K562 (cell line): ENCODE data around the gene OTUD5. TPM values are rescaled to one million over a fixed set of nuclear protein-coding genes. Genes with fewer than 3 reads are reported as not detected.
A peak's percentile ranks its signal among the peaks of the same experiment; 100 is the strongest.

Experiments
- BRD9 ChIP-seq: fragments of 450-650 bp; IDR thresholded peaks from 2 replicates; pipeline ENCODE4 v1.6.1; 2018; ENCODE audit warnings: low read depth; ENCODE audit not compliant: partially characterized antibody
- CBX3 ChIP-seq, 2 experiments: IDR thresholded peaks; 1 replicate in 1 of 2; 2 replicates in 1 of 2; pipeline ENCODE4 v1.6.1; 2012; ENCODE audit warnings: inconsistent platforms in 2 of 2, low read length in 2 of 2, borderline replicate concordance in 1 of 2, control low read depth in 1 of 2
- MAFG ChIP-seq: fragments of 450-650 bp; conservative IDR thresholded peaks from 2 replicates; pipeline ENCODE4 v1.6.1; 2016; ENCODE audit warnings: missing genetic modification characterization, missing compliant biosample characterization
- MBD2 ChIP-seq: sonication (generic); IDR thresholded peaks from 2 replicates; pipeline ENCODE4 v1.6.1; 2016; ENCODE audit warnings: low read depth, borderline replicate concordance
- NFE2 ChIP-seq: IDR thresholded peaks from 2 replicates; pipeline ENCODE4 v1.6.1; 2014; ENCODE audit warnings: antibody characterized with exemption, low read depth
- STAG1 ChIP-seq: sonication (generic); formaldehyde crosslinking; IDR thresholded peaks from 2 replicates; pipeline ENCODE4 v1.5.0; 2020; ENCODE audit warnings: missing genetic modification reagents, borderline replicate concordance
- SUPT5H ChIP-seq: fragments of 450-650 bp; IDR thresholded peaks from 2 replicates; pipeline ENCODE4 v1.6.1; 2016
- TAF7 ChIP-seq: fragments of 450-650 bp; IDR thresholded peaks from 2 replicates; pipeline ENCODE4 v1.6.1; 2016; ENCODE audit warnings: missing genetic modification characterization, missing compliant biosample characterization
- ZNF124 ChIP-seq: sonication (generic); formaldehyde crosslinking; IDR thresholded peaks from 2 replicates; pipeline ENCODE4 v1.8.1; 2022; ENCODE audit warnings: missing genetic modification reagents
- polyA plus RNA-seq, 8 experiments: library from polyadenylated mRNA; depleted of rRNA in 4 of 8; stranded (reverse) in 5 of 8; unstranded in 3 of 8; fragments of >200 nt; fragmentation: Nextera tagmentation in 2 of 8; fragmentation: Illumina TruSeq in 1 of 8; extraction: Ambion mirVana in 2 of 8; extraction: Trizol in 1 of 8; gene quantifications; 2 replicates each; pipeline versions ENCODE4 v1.2.1 to v1.2.3, GENCODE V29; 2011 to 2014; ENCODE audit warnings: inconsistent platforms in 1 of 8, missing spikeins in 1 of 8
- total RNA-seq, 7 experiments: library from RNA; depleted of rRNA in 6 of 7; stranded (reverse); fragments of >200 nt in 6 of 7; fragmentation: Illumina TruSeq in 2 of 7; extraction: Trizol in 2 of 7; gene quantifications; 2 replicates each; pipeline versions ENCODE4 v1.2.1 to v1.2.3, GENCODE V29; 2011 to 2021; ENCODE audit warnings: low replicate concordance in 1 of 7
- TF ChIP-seq, protein P1 (sequence below), 2 experiments: fragments of 450-650 bp; IDR thresholded peaks; 2 replicates each; pipeline ENCODE4 v1.6.1; 2016; ENCODE audit warnings: mild to moderate bottlenecking in 2 of 2, borderline replicate concordance in 1 of 2, low read depth in 1 of 2, moderate library complexity in 1 of 2
- TF ChIP-seq, protein P2 (sequence below): sonication (generic); formaldehyde crosslinking; IDR thresholded peaks from 2 replicates; pipeline ENCODE4 v1.8.0; 2023; ENCODE audit warnings: mild to moderate bottlenecking, missing genetic modification reagents
- TF ChIP-seq, protein P3 (sequence below): fragments of 200-800 bp; sonication (Bioruptor generic); IDR thresholded peaks from 2 replicates; pipeline ENCODE4 v1.6.1; 2017; ENCODE audit warnings: missing genetic modification characterization, missing compliant biosample characterization
- TF ChIP-seq, protein P4 (sequence below): fragments of 250-450 bp; sonication (Bioruptor Pico); IDR thresholded peaks from 2 replicates; pipeline ENCODE4 v1.4.0; 2020; ENCODE audit warnings: mild to moderate bottlenecking, moderate library complexity, borderline replicate concordance

Gene OTUD5
- total and polyA plus RNA-seq, 9 of the 15 experiments (the other 6 are each of a cell fraction or from before 2014, with no cell fraction given), result 3.6 to 102 (median 59.0) TPM

DNA sequence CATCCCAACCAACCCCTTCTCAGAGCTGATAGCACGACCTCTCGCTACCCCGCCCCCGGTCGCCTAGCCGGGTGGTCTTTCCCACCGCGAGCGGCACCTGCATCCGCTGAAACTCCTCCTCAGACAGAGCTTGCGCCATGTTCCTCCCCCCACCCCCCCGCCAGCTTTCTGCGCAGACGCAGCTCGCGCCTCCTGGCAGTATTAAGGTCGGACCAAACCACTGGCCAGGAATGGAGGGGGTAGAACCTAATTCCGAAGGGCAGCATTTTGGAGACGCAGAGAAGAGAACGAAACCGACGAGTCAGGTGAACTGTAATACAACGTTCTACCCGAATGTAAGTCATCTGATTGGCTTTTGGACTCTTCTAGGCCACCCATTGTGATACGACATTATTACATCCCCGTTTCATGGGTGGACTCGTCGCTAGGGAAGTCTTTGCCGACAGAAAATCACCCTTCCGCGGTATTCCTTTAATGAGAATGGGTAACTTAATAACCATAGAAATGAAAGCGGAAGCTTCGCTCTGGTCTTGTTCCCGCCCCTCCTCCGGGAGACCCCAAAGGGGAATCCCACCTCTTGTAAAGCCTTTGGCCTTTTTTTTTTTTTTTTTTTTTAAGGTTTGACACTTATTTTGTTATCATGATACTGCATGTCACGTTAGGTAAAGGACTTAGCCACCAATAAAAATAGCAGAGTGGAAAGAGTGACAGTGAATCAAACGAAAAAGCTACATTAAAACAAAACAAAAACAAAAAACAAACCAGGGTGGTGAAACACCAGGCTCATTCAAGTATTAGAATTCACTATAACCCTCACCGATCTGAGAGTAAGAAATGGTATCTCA, 44.9 kb upstream of the OTUD5 start, which contains the start of gene GRIPAP1 (continued):
- TF ChIP-seq CBX3 (IDR thresholded peaks at IDR 0.05; ENCODE audit: borderline replicate concordance in 1 of 2, low read length in 2 of 2) (no peak), SUPT5H (peak; percentile 84), STAG1 (CRISPR knock-in tag) (no peak), NFE2 (no peak), ZNF124 (CRISPR knock-in tag) (no peak), BRD9 (no peak), MAFG (tag) (no peak), TAF7 (peak; percentile 95), MBD2 (peak; percentile 92)
- TF ChIP-seq, protein P1, sequence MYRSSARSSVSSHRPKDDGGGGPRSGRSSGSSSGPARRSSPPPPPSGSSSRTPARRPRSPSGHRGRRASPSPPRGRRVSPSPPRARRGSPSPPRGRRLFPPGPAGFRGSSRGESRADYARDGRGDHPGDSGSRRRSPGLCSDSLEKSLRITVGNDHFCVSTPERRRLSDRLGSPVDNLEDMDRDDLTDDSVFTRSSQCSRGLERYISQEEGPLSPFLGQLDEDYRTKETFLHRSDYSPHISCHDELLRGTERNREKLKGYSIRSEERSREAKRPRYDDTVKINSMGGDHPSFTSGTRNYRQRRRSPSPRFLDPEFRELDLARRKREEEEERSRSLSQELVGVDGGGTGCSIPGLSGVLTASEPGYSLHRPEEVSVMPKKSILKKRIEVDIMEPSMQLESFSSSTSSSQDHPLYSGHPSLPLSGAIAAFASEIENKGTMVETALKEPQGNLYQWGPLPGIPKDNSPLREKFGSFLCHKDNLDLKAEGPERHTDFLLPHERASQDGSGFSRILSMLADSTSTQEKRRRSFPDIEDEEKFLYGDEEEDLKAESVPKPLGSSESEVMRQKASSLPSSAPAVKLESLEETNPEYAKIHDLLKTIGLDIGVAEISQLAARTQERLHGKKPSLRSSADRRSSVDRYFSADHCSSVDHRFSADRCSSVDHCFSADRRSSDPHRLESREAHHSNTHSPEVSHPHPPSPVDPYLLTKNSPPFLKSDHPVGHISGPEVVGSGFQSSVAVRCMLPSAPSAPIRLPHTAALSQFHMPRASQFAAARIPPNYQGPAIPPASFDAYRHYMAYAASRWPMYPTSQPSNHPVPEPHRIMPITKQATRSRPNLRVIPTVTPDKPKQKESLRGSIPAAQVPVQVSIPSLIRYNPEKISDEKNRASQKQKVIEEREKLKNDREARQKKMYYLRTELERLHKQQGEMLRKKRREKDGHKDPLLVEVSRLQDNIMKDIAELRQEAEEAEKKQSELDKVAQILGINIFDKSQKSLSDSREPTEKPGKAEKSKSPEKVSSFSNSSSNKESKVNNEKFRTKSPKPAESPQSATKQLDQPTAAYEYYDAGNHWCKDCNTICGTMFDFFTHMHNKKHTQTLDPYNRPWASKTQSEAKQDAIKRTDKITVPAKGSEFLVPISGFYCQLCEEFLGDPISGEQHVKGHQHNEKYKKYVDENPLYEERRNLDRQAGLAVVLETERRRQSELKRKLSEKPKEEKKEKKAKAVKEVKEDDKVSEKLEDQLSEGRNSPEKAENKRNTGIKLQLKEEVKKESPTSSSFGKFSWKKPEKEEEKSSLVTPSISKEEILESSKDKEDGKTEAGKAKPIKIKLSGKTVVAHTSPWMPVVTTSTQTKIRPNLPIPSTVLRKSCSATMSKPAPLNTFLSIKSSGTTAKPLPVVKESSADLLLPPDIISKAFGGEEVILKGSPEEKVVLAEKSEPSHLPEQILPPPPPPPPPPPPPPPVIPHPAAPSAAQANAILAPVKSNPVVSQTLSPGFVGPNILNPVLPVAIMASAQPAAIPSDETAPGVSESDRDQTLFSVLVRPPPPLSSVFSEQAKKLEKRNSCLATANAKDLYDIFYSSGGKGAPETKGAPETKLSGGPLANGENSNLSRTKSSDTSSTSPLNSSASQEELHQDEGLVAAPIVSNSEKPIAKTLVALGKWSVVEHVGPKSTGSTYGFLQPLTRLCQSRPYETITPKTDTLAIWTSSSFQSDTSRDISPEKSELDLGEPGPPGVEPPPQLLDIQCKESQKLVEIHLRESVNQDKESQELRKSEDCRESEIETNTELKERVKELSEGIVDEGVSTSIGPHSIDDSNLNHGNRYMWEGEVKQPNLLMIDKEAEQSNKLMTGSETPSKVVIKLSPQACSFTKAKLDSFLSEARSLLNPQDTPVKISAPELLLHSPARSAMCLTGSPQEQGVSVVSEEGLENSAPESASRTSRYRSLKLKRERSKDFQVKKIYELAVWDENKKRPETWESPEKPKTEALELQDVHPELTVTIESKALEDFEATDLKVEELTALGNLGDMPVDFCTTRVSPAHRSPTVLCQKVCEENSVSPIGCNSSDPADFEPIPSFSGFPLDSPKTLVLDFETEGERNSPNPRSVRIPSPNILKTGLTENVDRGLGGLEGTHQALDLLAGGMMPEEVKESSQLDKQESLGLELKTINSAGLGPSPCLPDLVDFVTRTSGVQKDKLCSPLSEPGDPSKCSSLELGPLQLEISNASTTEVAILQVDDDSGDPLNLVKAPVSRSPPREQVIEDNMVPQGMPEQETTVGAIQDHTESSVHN (IDR thresholded peaks at IDR 0.05; ENCODE audit: borderline replicate concordance in 1 of 2, low read depth in 1 of 2), result no peak
- TF ChIP-seq, protein P2, sequence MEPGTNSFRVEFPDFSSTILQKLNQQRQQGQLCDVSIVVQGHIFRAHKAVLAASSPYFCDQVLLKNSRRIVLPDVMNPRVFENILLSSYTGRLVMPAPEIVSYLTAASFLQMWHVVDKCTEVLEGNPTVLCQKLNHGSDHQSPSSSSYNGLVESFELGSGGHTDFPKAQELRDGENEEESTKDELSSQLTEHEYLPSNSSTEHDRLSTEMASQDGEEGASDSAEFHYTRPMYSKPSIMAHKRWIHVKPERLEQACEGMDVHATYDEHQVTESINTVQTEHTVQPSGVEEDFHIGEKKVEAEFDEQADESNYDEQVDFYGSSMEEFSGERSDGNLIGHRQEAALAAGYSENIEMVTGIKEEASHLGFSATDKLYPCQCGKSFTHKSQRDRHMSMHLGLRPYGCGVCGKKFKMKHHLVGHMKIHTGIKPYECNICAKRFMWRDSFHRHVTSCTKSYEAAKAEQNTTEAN, result no peak
- TF ChIP-seq, protein P3, sequence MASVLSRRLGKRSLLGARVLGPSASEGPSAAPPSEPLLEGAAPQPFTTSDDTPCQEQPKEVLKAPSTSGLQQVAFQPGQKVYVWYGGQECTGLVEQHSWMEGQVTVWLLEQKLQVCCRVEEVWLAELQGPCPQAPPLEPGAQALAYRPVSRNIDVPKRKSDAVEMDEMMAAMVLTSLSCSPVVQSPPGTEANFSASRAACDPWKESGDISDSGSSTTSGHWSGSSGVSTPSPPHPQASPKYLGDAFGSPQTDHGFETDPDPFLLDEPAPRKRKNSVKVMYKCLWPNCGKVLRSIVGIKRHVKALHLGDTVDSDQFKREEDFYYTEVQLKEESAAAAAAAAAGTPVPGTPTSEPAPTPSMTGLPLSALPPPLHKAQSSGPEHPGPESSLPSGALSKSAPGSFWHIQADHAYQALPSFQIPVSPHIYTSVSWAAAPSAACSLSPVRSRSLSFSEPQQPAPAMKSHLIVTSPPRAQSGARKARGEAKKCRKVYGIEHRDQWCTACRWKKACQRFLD (CRISPR knock-in tag), result no peak
- TF ChIP-seq, protein P4, sequence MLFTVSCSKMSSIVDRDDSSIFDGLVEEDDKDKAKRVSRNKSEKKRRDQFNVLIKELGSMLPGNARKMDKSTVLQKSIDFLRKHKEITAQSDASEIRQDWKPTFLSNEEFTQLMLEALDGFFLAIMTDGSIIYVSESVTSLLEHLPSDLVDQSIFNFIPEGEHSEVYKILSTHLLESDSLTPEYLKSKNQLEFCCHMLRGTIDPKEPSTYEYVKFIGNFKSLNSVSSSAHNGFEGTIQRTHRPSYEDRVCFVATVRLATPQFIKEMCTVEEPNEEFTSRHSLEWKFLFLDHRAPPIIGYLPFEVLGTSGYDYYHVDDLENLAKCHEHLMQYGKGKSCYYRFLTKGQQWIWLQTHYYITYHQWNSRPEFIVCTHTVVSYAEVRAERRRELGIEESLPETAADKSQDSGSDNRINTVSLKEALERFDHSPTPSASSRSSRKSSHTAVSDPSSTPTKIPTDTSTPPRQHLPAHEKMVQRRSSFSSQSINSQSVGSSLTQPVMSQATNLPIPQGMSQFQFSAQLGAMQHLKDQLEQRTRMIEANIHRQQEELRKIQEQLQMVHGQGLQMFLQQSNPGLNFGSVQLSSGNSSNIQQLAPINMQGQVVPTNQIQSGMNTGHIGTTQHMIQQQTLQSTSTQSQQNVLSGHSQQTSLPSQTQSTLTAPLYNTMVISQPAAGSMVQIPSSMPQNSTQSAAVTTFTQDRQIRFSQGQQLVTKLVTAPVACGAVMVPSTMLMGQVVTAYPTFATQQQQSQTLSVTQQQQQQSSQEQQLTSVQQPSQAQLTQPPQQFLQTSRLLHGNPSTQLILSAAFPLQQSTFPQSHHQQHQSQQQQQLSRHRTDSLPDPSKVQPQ, result no peak
